HG02571 (cell line): Measurements from ENCODE around the gene HINT1.
"Not testable (repeated sequence)": the region's sequence is repeated elsewhere in the genome, so short reads cannot be mapped to it uniquely, and the experiment has no call there.

ENCODE experiments used
- ATAC-seq: cut with Tn5 transposase; IDR thresholded peaks from one replicate; pipeline ENCODE4 v1.9.1; 2021; ENCODE audit warnings: mild to moderate bottlenecking, moderate library complexity; ENCODE audit not compliant: unreplicated experiment

HINT1 gene

DNA sequence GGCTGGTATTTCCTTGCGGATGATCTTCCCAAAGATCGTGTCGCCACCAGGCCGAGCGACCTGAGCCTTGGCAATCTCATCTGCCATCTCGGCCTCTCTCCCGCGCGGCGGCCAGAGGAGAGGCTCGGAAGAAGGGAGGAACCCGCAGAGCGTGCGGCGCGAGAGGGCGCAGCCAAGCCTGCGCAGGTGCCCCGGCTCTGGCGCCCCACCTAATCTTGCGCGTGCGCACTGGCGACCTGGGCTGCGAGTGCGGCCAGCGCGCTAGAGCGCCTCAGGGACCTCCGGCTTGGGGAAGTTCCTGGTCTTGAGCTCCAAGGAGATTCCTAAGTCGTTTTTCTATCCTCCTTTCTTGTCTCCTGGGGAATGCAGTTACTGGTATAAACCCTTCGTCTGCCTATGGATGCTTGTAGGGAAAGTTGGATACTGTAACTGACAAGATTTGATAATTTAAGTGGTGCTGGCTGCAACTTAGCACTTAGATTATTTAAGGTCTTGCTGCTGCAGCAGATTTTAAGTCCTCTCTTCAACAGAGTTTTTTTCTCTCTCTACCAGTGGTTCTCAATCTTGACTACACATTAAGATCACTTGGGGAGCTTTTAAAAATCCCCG is at the start of gene HINT1:
TSS of gene HINT1 (minus strand) at position 138 of the 609 bp plus-strand sequence. CDS start at position 87, 51 bp downstream.
- peak; percentile 78 for ATAC-seq

DNA sequence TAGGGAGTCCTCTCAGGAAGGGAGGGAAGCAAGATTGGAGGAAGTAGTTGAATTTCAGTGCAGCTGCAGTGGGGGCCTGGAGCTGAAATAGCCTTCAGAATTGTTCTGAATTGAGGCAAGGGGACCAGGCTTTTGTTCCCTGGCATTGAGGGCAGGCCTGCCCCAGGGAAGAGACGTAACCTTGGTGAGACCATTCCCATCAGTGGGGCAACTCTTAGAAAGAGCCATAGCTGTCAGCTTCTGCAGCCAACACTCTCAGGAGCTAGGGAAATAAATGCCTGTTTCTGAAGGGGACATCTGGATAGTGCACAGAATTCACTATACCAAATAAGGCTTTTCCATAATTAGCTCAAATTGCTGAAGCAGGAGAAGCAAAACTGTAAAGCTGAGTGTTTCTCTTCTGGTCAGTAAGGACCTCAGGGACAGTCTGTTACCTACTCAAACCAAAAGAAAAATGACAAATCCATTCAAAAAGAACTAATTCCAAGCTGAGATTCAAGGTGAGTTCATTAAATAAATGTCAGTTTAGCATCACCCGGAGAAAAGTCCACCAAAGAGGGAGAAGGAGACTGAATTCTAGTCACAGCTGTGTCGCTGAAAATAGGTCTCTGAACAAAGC is 49.7 kb upstream of the HINT1 start:
- ATAC-seq = no peak

DNA sequence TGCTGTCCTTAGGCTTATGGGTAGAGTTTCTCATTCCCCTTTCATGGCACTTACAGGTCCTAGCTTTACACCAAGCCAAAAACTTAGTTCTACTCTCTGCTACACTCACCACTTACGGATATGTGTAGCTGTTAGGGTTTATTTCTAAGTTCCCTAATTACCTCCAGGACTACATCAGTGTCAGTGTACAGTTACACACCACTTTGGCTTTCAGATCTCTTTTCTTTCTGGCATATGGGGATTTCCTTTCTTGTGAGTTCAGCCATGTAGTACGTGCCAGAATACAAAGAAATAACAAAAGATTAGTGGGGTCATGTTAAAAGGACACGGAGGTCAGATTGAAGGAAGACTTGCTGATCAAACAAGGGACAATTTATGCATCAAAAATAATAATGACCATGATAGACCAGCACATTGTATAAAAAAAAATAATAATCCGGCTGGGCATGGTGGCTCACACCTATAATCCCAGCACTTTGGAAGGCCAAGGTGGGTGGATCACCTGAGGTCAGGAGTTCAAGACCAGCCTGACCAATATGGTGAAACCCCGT is 47.5 kb upstream of the HINT1 start:
- ATAC-seq = peak; percentile 43

DNA sequence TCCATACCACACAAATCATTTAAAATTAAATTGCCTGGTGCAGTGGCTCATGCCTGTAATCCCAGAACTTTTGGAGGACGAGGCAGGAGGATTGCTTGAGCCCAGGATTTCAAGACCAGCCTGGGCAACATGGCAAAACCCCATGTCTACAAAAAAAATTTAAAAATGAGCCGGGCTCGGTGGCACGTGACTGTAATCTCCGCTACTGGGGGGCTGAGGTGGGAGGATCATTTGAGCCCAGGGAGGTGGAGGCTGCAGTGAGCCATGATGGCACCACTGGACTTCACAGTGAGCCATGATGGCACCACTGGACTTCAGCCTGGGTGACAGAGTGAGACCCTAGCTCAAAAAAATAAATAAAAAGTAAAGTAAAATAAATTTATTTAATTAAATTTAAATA is 46.6 kb upstream of the HINT1 start:
- ATAC-seq = no peak

DNA sequence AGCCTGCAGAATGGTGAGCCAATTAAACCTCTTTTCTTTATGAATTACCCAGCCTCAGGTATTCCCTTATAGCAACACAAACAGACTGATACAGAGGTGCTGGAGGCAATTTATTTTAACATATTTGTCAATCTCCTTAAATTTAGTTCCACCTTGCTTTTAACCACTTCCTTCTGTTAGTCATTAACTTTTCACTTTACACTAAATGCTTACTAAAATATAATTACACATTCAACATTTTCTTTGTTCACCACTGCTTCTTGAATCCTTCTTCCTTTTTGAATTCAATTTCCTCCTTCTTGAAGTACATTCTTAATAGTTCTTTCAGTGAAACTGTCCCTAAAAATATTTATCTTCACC is 45.1 kb upstream of the HINT1 start:
- ATAC-seq = no peak

DNA sequence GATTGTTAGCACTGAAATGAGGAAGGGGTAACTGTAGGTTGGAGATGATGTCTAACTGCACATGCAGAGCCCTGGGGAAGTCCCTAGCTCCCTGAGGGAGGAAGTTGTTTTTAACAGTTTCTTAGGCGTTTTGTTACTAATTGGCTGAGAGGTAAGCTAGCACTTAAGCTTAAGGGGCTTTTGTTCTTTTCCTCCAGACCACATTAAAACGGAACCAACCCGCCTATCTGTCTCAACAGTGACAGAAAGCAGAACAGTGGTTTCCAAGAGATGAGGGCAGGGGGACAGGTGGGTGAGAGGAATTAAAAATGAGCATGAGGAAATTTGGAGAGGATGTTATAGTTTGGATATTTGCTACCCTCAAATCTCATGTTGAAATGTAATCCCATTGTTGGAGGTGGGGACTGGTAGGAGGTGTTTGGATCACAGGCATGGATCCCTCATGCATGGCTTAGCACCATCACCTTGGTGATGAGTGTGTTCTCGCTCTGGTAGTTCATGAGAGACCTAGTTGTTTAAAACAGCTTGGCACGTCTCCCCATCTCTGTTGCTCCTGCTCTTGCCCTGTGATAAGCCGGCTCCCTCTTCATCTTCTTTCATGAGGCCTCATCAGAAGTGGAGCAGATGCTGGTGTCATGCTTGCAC is 44.6 kb upstream of the HINT1 start:
- peak; percentile 88 for ATAC-seq

DNA sequence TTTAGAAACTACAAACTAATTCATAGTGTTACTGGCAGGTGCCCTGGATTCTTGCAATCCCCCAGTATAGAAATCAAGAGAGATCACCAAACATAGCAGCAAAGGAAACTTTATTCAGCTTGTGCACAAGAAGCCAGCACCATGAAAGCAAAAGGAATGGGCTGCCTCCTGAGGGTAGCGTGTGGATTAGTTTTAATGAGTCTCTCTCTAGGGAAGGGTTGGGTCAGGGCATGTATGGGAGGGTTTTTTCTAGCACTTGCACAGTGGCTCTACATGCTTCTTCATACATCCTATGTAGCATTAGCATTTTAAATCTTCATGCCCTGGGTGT is 44.1 kb upstream of the HINT1 start:
- no peak for ATAC-seq

DNA sequence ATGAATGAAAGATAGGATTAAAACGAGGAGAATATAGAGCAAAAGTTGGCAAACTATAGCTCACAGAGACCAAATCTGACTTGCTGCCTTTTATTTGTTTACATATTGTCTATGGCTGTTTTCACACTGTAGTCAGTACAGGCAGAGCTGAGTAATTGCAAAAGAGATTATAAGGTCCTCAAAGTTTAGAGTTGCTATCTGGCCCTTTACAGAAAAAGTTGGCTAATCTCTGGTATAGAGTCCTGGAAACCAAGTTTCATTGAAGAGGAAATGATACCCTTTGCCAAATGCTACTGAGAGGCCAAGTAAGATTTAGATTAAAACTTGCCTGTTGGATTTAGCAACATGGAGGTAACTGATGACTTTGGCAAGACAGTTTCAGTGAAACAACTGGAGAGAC is 41.7 kb upstream of the HINT1 start:
- no peak for ATAC-seq

DNA sequence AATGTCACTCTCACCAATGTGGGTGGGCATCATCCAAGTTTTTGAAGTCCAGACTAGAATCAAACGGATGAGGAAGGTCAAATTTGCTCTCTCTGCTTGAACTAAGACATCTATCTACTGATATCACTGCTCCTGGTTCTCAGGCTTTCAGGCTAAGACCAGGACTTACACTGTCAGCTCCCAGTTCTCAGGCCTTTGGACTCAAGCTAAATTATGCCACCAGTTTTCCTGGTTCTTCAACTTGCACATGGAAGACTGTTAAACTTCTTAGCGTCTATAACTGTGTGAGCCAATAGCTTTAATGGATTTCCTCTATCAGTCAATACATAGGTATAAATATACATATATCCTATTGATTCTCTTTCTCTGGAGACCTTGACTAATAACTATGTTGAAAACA is 41.0 kb upstream of the HINT1 start:
- ATAC-seq = no peak

DNA sequence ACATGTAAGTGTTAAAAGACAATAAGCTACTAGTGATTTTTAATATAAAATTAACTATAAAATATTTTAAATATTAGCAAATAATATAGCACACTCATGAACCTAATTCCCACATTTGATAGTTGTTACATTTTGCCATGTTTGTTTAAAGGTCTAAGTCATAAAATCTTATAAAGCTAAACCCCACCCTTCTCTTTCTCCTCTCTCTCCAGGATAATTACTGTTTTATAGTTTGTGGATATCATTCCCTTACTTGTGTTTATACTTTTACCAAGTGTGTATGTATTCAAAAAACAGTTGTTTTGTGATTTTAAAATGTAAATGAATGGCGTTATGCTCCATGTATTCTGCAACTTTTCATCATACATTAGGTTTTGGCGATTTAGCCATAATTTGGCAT is 39.9 kb upstream of the HINT1 start:
- ATAC-seq = no peak

DNA sequence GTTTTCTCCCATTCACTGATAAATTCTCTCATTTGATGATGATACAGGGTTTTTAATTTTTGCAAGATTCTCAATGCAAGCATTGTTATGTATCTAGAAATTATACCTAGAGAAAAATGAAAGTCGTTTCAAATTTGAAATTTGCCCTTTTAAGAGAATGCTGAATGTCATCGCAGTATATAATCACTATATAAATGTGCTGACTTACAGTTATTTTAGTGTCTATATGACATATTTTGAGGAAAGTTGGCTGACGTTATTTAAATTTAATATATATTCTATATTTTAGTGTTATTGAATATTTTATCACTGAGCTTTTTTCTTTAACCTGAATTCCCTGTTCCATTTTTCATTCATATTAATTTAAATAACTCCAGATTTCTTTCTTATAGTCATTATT is 35.5 kb upstream of the HINT1 start:
- no peak for ATAC-seq

DNA sequence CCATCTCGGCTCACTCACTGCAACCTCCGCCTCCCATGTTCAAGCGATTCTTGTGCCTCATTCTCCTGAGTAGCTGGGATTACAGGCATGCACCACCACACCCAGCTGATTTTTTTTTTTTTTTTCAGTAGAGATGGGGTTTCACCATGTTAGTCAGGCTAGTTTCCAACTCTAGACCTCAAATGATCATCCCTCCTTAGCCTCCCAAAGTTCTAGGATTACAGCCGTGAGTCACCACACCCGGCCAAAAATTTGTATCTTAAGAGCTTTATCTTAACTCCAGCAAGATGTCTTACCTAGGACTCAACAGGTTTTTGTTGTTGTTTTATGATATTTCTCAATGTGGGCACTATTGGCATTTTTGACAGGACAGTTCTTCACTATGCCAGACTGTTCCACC is 33.6 kb upstream of the HINT1 start:
- ATAC-seq = no peak

DNA sequence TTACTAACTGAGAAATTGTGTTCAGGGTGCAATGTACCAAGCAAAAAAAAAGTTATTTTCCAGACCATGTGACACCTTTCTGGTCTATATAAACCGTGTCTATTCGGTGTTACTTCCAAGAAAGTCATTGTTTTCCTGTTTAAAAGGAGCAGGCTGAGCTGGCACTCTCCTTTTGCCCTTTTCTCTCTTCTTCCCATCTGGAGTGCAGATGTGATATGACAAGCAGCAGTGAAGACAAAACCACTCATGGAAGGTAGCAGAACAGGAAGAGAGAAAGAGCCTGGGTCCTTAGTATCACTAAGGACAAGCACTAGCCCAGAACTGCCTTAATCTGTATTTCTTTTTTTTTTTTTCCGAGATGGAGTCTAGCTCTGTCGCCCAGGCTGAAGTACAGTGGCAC is 31.3 kb upstream of the HINT1 start:
- no peak for ATAC-seq

DNA sequence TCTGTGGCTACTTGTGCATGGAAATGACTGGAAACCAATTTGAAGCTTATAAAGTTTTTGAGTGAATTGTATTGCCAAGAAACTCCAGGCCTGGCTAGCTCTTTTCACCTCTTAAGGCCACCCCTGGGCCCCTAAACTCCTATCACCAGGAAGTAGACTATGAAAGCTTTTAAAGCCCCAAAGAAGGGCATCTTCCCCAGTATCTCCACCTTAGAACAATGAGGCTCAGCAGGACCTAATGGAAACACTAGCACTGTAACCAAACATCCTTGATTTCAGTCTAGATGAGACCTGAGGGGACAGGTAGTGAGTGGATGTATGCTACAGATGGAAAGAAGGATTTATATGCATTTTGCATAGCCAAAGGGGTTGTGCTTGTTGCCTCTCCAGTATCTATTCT is 30.6 kb upstream of the HINT1 start:
- no peak for ATAC-seq

DNA sequence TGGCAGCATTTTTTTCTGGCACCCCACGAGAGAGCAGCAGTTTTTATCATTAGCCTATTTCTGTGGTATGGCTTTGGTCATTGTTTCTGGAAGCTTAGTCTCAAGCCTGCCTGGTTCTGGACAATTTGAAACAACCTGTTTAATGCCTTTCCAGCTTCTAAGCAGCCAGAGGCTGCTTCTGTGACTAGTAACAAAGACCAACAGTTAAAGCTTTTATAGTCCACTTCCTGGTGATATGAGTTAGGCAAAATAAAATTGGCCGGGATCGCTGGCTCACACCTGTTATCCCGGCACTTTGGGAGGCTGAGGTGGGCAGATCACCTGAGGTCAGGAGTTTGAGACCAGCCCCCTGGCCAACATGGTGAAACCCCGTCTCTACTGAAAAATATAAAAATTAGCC is 29.7 kb upstream of the HINT1 start:
- no peak for ATAC-seq

DNA sequence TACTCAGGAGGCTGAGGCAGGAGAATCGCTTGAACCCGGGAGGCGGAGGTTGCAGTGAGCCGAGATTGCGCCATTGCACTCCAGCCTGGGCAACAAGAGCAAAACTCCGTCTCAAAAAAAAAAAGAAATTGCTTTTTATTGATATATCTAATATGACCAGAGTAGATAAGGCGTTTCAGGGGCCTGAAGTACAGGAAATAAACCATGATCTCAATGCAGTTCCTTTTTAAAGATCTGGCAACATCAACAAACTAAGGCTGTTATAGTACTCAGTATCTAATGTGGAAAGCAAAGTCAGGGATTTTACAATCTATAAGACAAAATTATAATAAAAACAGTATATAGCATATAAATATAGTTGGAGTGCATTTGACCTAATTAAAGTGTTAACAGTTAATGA is 28.8 kb upstream of the HINT1 start:
- not testable (repeated sequence) for ATAC-seq

DNA sequence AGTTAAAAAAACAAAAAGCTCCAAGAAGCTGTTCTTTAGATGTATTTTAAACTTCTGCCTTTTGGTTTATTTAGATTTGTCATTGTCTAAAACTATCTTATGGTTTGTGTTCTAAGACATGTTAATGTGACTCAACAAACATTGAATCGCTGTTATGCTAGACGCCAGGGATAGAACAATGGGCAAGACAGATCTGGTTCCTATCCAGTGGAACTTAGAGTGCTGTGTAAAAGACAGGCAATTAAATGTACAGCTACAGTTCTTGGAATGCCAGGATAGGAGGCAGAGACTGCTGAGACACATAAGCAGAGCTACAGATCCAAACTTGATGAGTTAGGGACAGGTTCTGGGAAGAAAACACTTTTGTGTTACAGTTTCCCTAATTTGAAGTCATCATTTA is 28.1 kb upstream of the HINT1 start:
- no peak for ATAC-seq

DNA sequence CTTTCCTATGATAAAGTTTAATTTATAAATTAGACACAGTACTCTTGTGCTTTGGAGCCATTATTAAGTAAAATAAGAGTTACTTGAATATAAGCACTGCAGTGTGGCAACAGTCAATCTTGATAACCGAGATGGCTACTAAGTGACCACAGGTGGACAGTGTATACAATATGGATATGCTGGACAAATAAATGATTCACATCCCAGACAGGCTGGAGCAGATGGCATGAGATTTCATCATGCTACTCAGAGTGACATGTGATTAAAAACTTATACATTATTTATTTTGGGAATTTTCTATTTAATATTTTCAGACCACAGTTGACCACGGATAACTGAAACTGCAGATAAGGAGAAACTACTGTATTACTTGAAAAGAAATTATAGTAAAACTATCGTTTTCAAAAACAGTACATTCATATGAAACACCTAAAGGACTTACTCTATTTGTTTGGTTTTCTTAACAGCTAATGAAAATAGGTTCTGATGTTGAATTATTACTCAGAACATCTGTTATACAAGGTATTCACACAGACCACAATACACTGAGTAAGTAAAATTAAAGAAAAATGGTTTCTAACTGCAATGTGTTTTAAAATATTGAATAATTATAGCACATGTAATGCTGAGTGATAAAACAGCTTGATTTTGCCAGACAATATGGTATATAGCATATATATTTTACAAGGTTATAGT is 21.7 kb upstream of the HINT1 start:
- no peak for ATAC-seq

DNA sequence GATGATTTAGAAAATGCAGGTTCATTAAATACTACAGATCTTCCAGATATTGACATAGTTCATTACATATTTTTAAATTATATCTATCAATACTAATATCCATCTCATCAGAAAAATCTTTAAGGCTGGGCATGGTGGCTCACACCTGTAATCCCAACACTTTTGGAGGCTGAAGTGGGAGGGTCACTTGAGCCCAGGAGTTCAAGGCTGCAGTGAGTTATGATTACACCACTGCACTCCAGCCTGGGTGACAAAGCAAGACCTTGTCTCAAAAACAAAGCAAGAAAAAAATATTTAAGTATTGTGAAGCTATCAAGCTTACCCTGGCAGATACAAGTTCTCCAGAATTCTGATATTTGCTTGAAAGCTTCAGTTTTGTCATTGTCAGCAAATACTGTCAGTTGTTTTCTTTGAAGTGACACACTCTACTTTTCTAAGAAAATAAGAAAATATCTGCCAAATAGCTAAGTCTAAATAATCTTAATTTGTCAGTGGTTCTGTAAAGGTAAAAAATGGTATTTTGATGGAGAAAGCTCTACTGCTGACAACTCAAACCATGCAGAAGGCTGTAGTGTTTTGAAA is 20.6 kb upstream of the HINT1 start:
- no peak for ATAC-seq

DNA sequence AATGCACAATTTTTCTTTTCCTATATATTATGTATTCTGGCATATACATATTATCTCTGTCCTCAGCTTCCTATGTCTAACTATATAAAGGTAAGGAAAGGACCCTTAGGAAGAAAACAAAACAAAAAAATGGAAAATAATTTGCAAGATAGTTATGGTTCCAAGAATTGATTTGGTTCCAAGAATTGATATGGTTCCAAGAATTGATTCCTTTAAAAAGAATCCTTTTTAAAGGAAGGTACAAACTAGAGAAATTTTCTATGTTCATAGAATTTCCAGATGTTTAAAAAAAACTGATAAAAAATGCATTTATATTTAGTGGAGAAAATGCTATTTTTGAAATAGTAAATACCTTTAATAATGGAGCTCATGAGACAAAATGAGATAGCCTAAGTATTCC is 17.8 kb upstream of the HINT1 start:
- ATAC-seq = no peak

DNA sequence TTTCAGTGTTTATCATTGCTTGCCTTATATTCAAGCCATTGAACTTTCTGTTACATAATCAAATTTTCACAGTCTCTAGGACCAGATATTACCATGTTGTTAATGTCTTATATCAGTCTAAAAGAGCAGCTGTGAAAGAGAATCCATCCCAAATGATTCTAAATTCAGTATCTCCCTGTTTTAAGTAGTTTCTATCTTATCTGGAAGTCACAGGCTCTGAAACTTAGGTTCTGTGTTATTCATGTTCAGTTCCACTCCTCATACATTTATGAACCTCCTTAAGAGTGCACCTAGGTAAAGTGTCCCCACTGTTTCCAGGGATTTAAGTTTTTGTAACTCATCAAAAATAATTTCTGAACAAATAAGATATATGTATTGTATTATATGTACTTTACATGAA is 15.4 kb upstream of the HINT1 start:
- no peak for ATAC-seq
